Measurements from ENCODE around the gene KIF18B. TPM values are rescaled to one million over a fixed set of nuclear protein-coding genes. Genes with fewer than 3 reads are reported as not detected.
A peak's percentile ranks its signal among the peaks of the same experiment; 100 is the strongest.

KIF18B gene
- polyA plus RNA-seq, 3 donors: not detected

GRCh38 chr17:44988044-44988942, 40.7 kb upstream of the KIF18B start:
- WGBS (ENCODE audit: insufficient coverage): 38% methylated on average over 32 of the region's 34 CpGs
- intact Hi-C loops (cut with micrococcal nuclease): no loop called here
- peaks cover 50 to 71% (median 62%) of the 10 kb centered on the region in 3 donors for H3K27me3 Mint-ChIP-seq (ENCODE audit: low read depth in 3 of 3)
- H3K4me3 Mint-ChIP-seq: peak overlapping the region in 1 of 2 donors; percentile 59
- no peak for DNase-seq
- H3K4me1 Mint-ChIP-seq: peaks cover 6% of the 10 kb centered on the region
- Histone ChIP-seq H3K4me1 (ENCODE audit: control insufficient read depth in 1 of 2, insufficient read depth in 2 of 2, low read length in 2 of 2) (no peaks in the 10 kb centered on the region), H2AFZ (ENCODE audit: insufficient read depth, low read depth, low read length, poor library complexity, severe bottlenecking) (no peak overlapping the region), H3K36me3 (replicated peaks in 1 of 2; ENCODE audit: control insufficient read depth in 1 of 2, insufficient read depth in 2 of 2, low read length in 2 of 2) (no peaks in the 10 kb centered on the region), H3K27me3 (ENCODE audit: control insufficient read depth in 2 of 2, insufficient read depth in 2 of 2, low read length in 2 of 2) (peaks cover 23 to 53% of the 10 kb centered on the region in 2 donors), H3K9ac (ENCODE audit: insufficient read depth, low read length, poor library complexity, severe bottlenecking) (no peak overlapping the region), H3K27ac (ENCODE audit: low read depth in 1 of 2, low read length in 2 of 2) (no peak overlapping the region), H3K79me2 (ENCODE audit: insufficient read depth, low read length) (no peaks in the 10 kb centered on the region), H3K4me3 (replicated peaks in 1 of 3; ENCODE audit: low read depth in 2 of 3, low read length in 3 of 3) (no peak overlapping the region), H4K20me1 (ENCODE audit: insufficient read depth, low read length) (no peaks in the 10 kb centered on the region), H3K9me3 (replicated peaks in 1 of 2; ENCODE audit: control insufficient read depth in 1 of 2, insufficient read depth in 1 of 2, low read length in 2 of 2) (peaks cover 3 to 5% of the 10 kb centered on the region in 2 donors), H3K4me2 (replicated peaks; ENCODE audit: extremely low read depth, low read length, poor library complexity, severe bottlenecking) (no peak overlapping the region)
- no peak overlapping the region for H3K27ac Mint-ChIP-seq
- peaks cover 0 to 14% (median 5%) of the 10 kb centered on the region in 7 donors for H3K9me3 Mint-ChIP-seq
- no peak for TF ChIP-seq CTCF (IDR thresholded peaks at IDR 0.05)
- H3K36me3 Mint-ChIP-seq: no peaks in the 10 kb centered on the region

- Histone ChIP-seq H3K4me1 (ENCODE audit: control insufficient read depth in 1 of 2, insufficient read depth in 2 of 2, low read length in 2 of 2) (no peaks in the 10 kb centered on the region), H3K4me2 (replicated peaks; ENCODE audit: extremely low read depth, low read length, poor library complexity, severe bottlenecking) (no peak overlapping the region), H3K9ac (ENCODE audit: insufficient read depth, low read length, poor library complexity, severe bottlenecking) (no peak overlapping the region), H2AFZ (ENCODE audit: insufficient read depth, low read depth, low read length, poor library complexity, severe bottlenecking) (no peak overlapping the region), H3K36me3 (replicated peaks in 1 of 2; ENCODE audit: control insufficient read depth in 1 of 2, insufficient read depth in 2 of 2, low read length in 2 of 2) (no peaks in the 10 kb centered on the region), H3K79me2 (ENCODE audit: insufficient read depth, low read length) (no peaks in the 10 kb centered on the region), H4K20me1 (ENCODE audit: insufficient read depth, low read length) (no peaks in the 10 kb centered on the region), H3K27me3 (ENCODE audit: control insufficient read depth in 2 of 2, insufficient read depth in 2 of 2, low read length in 2 of 2) (peaks cover 20 to 51% of the 10 kb centered on the region in 2 donors), H3K27ac (ENCODE audit: low read depth in 1 of 2, low read length in 2 of 2) (no peak overlapping the region), H3K4me3 (replicated peaks in 1 of 3; ENCODE audit: low read depth in 2 of 3, low read length in 3 of 3) (no peak overlapping the region), H3K9me3 (replicated peaks in 1 of 2; ENCODE audit: control insufficient read depth in 1 of 2, insufficient read depth in 1 of 2, low read length in 2 of 2) (peaks cover 3 to 5% of the 10 kb centered on the region in 2 donors)
- Mint-ChIP-seq H3K27me3 (ENCODE audit: low read depth in 3 of 3) (peaks cover 53 to 76% (median 57%) of the 10 kb centered on the region in 3 donors), H3K4me3 (no peak overlapping the region), H3K27ac (no peak overlapping the region), H3K9me3 (peaks cover 0 to 12% (median 4%) of the 10 kb centered on the region in 7 donors), H3K36me3 (no peaks in the 10 kb centered on the region), H3K4me1 (peaks cover 6% of the 10 kb centered on the region)
- intact Hi-C loops (cut with micrococcal nuclease): no loop called here
- 100% methylated on average over 2 of the region's 4 CpGs for WGBS (ENCODE audit: insufficient coverage)
- DNase-seq: no peak
- no peak for TF ChIP-seq CTCF (IDR thresholded peaks at IDR 0.05)
Measured at GRCh38 chr17:44983563-44983962, 36.0 kb upstream of the KIF18B start.
